Astrocyte (in vitro differentiated cells and primary cell): ENCODE measurements around the gene TRIM47.

Experiments
- CTCF ChIP-seq: IDR thresholded peaks from 2 replicates; pipeline ENCODE4 v1.5.1; 2011; ENCODE audit warnings: low read depth, mild to moderate bottlenecking, inconsistent platforms, low read length, moderate library complexity; ENCODE audit not compliant: insufficient read depth
- EZH2 ChIP-seq: IDR thresholded peaks from 2 replicates; pipeline ENCODE4 v1.6.1; 2012; ENCODE audit warnings: mild to moderate bottlenecking, low read length, inconsistent platforms; ENCODE audit not compliant: insufficient read depth

- TF ChIP-seq CTCF (no peak), EZH2 (no peak)
Observed at GRCh38 chr17:75876938-75877751, 1.2 kb downstream of the TRIM47 start.
